D721Med (cell line): ENCODE data around the gene KANSL1.

Experiments used
- DNase-seq: peaks from one replicate; pipeline ENCODE4 v3.0.0; 2011; ENCODE audit warnings: low spot score; ENCODE audit not compliant: insufficient read length
- FAIRE-seq: peaks from 2 replicates; lab custom pipeline; 2011; peaks lifted over from hg19 to GRCh38; lab: Jason Lieb, UNC
- CTCF ChIP-seq: IDR thresholded peaks from 2 replicates; pipeline ENCODE4 v1.5.1; 2012; ENCODE audit warnings: mild to moderate bottlenecking, control low read depth; ENCODE audit not compliant: insufficient read depth; ENCODE audit errors: missing control alignments

Gene KANSL1

DNA sequence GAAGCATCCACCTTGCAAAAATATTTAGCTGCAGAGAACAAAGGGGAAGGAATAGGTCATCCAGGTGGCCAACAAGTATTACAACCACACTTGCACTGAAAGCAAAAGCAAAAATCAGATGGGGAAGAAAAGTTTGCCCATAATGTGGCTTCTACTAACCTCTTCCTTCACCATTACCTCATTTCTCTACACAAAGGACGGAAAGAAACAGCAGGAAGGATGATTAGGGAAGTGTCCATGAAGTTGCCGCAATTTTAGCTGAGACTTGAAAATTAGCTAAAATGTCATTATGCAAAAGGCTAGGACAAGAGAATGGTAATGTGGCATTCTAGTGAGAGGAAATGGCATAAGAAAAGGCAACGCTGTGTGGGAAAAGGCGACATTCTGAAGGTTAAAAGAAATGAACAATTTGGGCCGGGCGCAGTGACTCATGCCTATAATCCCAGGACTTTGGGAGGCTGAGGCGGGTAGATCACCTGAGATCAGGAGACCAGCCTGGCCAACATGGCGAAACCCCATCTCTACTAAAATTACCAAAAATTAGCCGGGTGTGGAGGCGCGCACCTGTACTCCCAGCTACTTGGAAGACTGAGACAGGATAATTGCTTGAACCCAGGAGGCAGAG lies 13.7 kb downstream of the KANSL1 start:
- DNase-seq (no peak), FAIRE-seq (no peak)
- no peak for TF ChIP-seq CTCF

DNA sequence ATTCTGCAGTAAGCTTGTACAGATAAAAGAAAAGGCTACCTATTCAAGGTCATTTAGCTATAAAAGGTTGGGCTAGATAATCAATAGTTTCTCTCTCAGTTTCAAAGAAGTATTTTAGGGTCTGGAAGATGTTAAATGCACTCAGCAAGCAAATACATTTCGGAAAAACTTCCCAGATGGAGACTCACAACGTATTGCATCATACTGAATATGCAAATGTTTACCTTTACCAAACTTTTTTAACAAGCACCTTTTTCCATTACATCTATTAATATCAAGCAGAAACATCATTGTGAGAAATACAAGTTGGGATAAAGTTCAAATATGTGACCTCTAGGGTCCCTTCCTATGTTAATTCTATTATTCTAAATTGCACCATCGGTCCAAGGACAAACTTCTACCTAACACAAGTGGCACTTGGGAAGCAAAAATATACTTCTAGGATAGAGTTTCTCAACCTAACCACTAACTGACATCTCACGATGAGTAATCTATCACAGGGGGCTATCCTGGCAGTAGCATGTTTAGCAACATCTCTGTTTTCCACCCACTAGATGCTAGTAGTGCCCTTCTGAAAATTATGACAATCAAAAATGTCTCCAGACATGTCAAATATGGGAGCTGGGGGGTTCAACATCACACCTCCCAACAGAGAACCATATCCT lies 14.5 kb downstream of the KANSL1 start:
- DNase-seq (no peak), FAIRE-seq (no peak)
- no peak for TF ChIP-seq CTCF

DNA sequence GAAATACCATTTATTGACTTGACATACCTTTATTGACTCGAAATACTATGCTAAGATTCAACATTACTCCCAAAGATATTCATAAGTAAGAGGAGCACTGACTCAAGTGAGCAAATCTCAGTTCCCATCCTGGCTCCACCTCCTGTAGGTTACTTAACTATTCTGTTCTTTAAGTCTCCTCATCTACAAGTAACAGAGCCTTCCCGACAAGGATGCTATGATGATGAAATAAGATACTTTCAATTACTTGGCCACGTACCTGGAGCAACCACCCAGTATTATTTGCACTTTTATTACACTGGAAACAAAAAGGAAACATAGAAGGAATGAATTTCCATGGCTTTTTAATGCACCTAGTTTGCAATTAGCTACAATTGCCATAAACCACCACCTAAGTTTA lies 16.3 kb downstream of the KANSL1 start:
- DNase-seq (no peak), FAIRE-seq (no peak)
- no peak for TF ChIP-seq CTCF

DNA sequence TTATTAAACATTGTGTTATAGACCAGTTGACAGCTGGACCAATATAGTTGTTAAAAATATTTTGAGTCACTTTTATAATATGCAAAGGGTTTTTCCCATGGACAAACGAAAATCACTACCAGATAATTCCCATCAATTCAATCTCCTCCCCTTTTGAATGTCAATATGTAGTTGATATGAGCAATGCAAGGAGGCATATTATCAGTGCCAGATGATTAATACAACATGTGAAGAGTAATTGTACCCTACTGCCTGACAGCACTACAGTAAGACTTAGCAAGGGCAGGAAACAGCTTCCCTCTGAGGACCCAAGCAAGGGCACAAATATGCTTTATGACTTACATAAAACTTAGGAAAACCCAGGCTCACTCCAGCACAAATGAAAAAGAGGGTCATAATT lies 17.3 kb downstream of the KANSL1 start:
- FAIRE-seq, result no peak
- DNase-seq, result no peak
- TF ChIP-seq CTCF, result no peak

DNA sequence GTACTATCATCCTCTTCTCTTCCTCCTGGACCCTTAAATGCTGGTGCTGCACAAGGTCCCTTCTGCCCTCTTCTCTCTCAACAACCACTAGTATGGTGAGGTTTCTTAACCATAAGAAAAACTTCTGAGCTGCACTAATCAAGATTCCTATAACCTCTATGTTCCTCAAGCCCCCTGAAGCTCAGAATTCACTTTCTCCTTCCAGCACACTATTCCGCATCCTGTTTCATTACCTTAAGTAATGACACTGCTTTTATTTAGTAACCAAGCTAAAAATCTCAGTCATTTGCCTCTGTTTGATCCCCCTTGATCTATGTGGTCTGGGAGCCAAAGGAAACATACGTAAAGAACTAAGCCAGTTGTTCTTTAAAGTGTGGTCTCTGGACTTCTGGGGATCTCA lies 20.1 kb downstream of the KANSL1 start:
- FAIRE-seq (no peak), DNase-seq (no peak)
- no peak for TF ChIP-seq CTCF

- FAIRE-seq, result no peak
- TF ChIP-seq CTCF, result no peak
- DNase-seq, result no peak
Measured at GRCh38 chr17:46171939-46172338, 21.3 kb downstream of the KANSL1 start.
